Activated CD4-positive, alpha-beta T cell treated with anti-CD3 and anti-CD28 coated beads, Interleukin-2, amount 50 U/mL, for 48 hours (primary cell): Measurements from ENCODE around the gene PHOSPHO1.
A peak's percentile ranks its signal among the peaks of the same experiment; 100 is the strongest.
"Not testable (repeated sequence)": the region's sequence is repeated elsewhere in the genome, so short reads cannot be mapped to it uniquely, and the experiment has no call there.

Source experiments
- DNase-seq, 2 experiments: peaks; one replicate each; pipeline ENCODE4 v3.0.0-alpha.2; 2020

PHOSPHO1 gene

GRCh38 chr17:49191409-49191916 is 39.1 kb downstream of the PHOSPHO1 start:
- no peak for DNase-seq

GRCh38 chr17:49190932-49191331 is 39.7 kb downstream of the PHOSPHO1 start:
- no peak for DNase-seq

DNA sequence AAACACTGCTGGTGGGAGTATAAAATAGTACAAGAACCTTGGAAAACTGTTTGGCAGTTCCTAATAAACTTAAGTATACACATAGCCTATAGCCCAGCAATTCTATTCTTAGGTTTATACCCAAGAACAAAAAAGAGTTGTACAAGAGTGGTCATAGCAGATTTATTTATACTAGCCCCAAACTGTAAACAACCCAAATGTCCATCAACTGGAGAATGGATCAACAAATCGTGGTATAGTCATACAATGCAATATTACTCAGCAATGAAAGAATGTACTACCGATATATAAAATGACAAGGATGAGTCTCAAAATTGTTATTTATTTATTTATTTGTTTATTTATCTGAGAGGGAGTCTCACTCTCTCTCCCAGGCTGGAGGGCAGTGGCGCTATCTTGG is 43.3 kb downstream of the PHOSPHO1 start:
- DNase-seq = no peak

- not testable (repeated sequence) for DNase-seq
Observed at GRCh38 chr17:49185381-49185780, 45.2 kb downstream of the PHOSPHO1 start.

DNA sequence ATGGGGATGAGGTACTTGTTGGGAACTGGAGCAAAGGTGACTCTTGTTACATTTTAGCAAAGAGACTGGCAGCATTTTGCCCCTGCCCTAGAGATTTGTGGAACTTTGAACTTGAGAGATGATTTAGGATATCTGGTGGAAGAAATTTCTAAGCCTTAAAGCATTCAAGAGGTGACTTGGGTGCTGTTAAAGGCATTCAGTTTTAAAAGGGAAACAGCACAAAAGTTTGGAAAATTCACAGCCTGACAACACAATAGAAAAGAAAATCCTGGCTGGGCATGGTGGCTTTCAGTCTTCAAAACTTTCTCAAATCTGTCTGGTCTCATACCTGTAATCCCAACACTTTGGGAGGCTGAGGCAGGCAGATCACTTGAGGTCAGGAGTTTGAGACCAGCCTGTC is 46.1 kb downstream of the PHOSPHO1 start:
- not testable (repeated sequence) for DNase-seq

DNA sequence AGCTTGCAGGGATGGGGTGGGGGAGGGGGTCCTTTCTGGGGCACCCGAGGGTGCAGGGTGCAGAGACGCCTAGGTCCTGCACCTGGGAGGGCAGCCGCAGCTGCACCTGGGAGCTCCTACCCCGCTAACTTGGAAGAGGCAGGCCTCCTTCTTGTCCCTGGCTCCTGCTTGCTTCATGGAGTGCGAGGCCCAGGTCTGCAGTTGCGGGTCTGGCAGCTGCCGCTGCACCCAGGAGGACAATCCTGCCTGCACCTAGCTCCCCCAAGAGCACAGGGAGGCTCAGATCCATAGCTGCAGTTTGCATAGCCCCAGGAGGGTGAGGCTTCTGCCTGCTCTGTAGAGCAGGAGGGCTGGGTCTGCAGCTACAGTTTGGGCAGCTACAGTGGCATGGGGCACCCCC is 46.8 kb downstream of the PHOSPHO1 start:
- no peak for DNase-seq

- DNase-seq = no peak
Observed at GRCh38 chr17:49183341-49183740, 47.2 kb downstream of the PHOSPHO1 start.

GRCh38 chr17:49180998-49181635 is 49.5 kb downstream of the PHOSPHO1 start:
- DNase-seq = no peak

GRCh38 chr17:49180303-49180702 is 50.3 kb downstream of the PHOSPHO1 start:
- peak; percentile 73 to 79 for DNase-seq

- DNase-seq = not testable (repeated sequence)
Observed at GRCh38 chr17:49175978-49176377, 54.6 kb downstream of the PHOSPHO1 start.
